ENCODE results near the gene MRPL49. TPM values are rescaled to one million over a fixed set of nuclear protein-coding genes. Genes with fewer than 3 reads are reported as not detected.
"Not testable (repeated sequence)": the region's sequence is repeated elsewhere in the genome, so short reads cannot be mapped to it uniquely, and the experiment has no call there.

Gene MRPL49
- total RNA-seq, 1 donor from 2014 or later = 40.8 TPM

GRCh38 chr11:65172600-65172999 lies 50.5 kb downstream of the MRPL49 start:
- TF ChIP-seq, protein P1, sequence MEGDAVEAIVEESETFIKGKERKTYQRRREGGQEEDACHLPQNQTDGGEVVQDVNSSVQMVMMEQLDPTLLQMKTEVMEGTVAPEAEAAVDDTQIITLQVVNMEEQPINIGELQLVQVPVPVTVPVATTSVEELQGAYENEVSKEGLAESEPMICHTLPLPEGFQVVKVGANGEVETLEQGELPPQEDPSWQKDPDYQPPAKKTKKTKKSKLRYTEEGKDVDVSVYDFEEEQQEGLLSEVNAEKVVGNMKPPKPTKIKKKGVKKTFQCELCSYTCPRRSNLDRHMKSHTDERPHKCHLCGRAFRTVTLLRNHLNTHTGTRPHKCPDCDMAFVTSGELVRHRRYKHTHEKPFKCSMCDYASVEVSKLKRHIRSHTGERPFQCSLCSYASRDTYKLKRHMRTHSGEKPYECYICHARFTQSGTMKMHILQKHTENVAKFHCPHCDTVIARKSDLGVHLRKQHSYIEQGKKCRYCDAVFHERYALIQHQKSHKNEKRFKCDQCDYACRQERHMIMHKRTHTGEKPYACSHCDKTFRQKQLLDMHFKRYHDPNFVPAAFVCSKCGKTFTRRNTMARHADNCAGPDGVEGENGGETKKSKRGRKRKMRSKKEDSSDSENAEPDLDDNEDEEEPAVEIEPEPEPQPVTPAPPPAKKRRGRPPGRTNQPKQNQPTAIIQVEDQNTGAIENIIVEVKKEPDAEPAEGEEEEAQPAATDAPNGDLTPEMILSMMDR (IDR thresholded peaks at IDR 0.05) = no peak
- H3K4me1 ChIP-seq = no peaks in the 10 kb centered on the region
- intact Hi-C loops (cut with DNase I) = no loop called here
- H3K27ac ChIP-seq = no peak overlapping the region
- H3K36me3 ChIP-seq = no peaks in the 10 kb centered on the region
- H3K27me3 ChIP-seq (ENCODE audit: low read depth) = no peaks in the 10 kb centered on the region
- H3K9me3 ChIP-seq = no peaks in the 10 kb centered on the region
- DNase-seq (no peak), ATAC-seq (no peak)
- no peak overlapping the region for H3K4me3 ChIP-seq

DNA sequence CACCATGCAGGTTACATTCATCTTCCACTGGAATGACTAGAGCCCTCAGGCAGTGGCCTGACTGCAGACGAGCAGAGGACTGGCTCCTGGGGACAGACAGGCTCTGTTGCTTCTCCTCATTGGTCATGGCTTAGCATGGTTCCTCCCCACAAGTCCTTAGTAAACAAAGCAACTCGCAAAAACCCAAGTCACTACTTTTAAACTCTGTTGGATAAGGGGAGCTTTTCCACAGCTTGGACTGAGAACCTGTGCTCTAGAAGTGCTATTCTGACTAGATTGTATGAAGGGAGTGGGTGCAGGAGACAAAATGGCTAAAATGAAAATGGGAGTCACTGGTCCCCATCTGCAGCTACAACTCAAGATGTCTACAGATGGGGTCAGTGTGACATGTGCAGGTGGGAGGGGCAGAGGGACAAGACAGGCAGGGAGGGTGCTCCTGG lies 52.5 kb downstream of the MRPL49 start:
- intact Hi-C loops (cut with DNase I); H3K4me3 ChIP-seq; H3K36me3 ChIP-seq; H3K27ac ChIP-seq; H3K9me3 ChIP-seq; DNase-seq; ATAC-seq; H3K27me3 ChIP-seq (ENCODE audit: low read depth); H3K4me1 ChIP-seq: not testable (repeated sequence)

Small RNA genes within 50 kb of the gene (microRNA-seq; reads per million reads assigned to microRNA genes)
- gene MIR6751 (ENCODE audit: borderline number of aligned reads) = not detected

Other genes starting within 250 kb of the MRPL49 start
- gene EHD1, start 243.7 kb upstream of the MRPL49 start, total RNA-seq = 73.4 TPM
- 21.7 TPM for gene ATG2A, start 205.1 kb upstream of the MRPL49 start, total RNA-seq
- gene PPP2R5B, start 197.6 kb upstream of the MRPL49 start, total RNA-seq = 23.9 TPM
- not detected for gene GPHA2, start 186.4 kb upstream of the MRPL49 start, total RNA-seq
- not detected for gene MAJIN, start 150.2 kb upstream of the MRPL49 start, total RNA-seq
- 8.6 TPM for gene BATF2, start 125.3 kb upstream of the MRPL49 start, total RNA-seq
- gene ARL2, start 108.2 kb upstream of the MRPL49 start, total RNA-seq = 74.1 TPM
- gene SNX15, start 94.9 kb upstream of the MRPL49 start, total RNA-seq = 25.4 TPM
- gene SAC3D1, start 81.1 kb upstream of the MRPL49 start, total RNA-seq = 12.6 TPM
- 12.2 TPM for gene NAALADL1, start 63.8 kb upstream of the MRPL49 start, total RNA-seq
- 2.8 TPM for gene CDCA5, start 38.3 kb upstream of the MRPL49 start, total RNA-seq
- gene ZFPL1, start 38.1 kb upstream of the MRPL49 start, total RNA-seq = 29.0 TPM
- 94.9 TPM for gene VPS51, start 26.1 kb upstream of the MRPL49 start, total RNA-seq
- 38.8 TPM for gene TM7SF2, start 10.4 kb upstream of the MRPL49 start, total RNA-seq
- 9.5 TPM for gene ZNHIT2, start 4.6 kb upstream of the MRPL49 start, total RNA-seq
- 766 TPM for gene FAU, start 187 bp upstream of the MRPL49 start, total RNA-seq
- gene SYVN1, start 12.2 kb downstream of the MRPL49 start, total RNA-seq = 68.1 TPM
- not detected for gene SPDYC, start 47.9 kb downstream of the MRPL49 start, total RNA-seq
- gene CAPN1, start 59.6 kb downstream of the MRPL49 start, total RNA-seq = 176 TPM
- gene POLA2, start 139.6 kb downstream of the MRPL49 start, total RNA-seq = 8.7 TPM
- 17.0 TPM for gene CDC42EP2, start 192.5 kb downstream of the MRPL49 start, total RNA-seq
- gene DPF2, start 211.5 kb downstream of the MRPL49 start, total RNA-seq = 45.8 TPM
- gene TIGD3, start 232.4 kb downstream of the MRPL49 start, total RNA-seq = 0.18 TPM